CMK (cell line): ENCODE data around the gene MRC1.

Experiments
- DNase-seq: peaks from one replicate; pipeline ENCODE4 v3.0.0-alpha.2; 2010; ENCODE audit warnings: low read depth

Gene MRC1

DNA sequence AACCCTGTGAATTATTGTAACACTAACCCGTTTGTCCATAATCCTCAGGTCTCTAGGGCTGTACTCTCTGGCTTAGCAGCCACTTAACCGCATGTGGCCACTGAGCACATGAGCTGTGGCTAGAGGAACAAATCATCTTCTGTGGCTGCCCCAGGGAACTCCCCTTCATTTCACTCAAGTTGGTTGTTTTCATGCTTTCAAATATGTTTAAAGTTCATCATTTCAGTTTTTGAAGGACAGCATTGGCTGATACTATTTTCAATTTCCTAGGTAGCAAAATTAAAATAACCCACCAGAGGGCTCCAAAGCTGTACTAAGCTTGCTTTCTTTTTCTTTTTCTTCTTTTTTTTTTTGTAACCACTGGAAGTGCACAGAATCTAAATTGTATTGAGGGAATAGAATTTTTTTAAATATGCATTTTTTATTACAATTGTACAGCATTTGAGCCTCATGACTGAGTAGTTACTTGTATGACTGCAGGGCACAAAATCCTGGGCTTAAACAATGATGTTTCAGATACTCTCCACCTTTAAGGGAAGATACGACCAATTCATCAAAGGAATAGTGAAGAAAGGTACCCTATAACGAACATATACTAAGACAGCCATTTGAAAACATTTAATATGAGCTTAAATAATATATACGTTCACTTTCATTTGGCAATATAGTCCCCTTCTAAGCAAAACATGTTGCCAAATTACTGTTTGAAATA lies 38.6 kb downstream of the MRC1 start:
- no peak for DNase-seq

DNA sequence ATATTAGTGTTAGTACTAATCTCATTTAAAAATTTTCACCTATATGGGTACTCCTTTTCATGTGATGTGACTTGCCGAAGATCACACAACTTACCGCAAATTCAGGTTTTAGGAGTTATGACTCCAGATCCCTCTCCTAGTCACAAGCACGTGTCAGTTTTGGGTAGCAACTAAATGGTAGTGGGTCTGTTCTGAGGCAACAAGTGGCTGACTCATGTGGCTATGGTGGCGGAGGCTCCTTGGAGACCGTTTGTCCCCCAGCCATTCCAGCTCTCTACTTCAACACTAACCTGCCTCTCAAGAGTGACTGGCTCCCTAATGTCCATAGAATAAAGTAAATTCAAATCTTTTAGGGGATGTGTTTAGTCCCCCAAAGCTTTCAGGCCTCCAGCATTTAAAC lies 39.5 kb downstream of the MRC1 start:
- no peak for DNase-seq

DNA sequence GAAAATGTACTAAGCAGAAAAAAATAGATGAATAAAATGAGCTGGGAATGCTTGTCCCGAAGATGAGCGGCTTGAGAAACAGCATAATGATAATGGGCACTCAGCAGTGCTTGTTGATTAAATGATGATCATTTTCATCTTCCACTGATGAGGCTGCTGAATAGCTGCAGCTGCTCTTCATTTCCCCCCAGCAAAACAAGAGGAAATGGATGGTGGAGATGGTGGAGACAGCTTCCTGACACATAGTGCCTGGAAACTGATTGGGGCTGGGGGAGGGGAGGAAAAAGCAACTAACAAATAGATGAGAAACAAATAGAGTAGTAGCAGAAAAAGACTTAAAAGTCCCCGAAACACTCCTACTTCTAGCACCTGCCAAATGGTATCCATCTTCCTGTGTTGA lies 41.4 kb downstream of the MRC1 start:
- no peak for DNase-seq

DNA sequence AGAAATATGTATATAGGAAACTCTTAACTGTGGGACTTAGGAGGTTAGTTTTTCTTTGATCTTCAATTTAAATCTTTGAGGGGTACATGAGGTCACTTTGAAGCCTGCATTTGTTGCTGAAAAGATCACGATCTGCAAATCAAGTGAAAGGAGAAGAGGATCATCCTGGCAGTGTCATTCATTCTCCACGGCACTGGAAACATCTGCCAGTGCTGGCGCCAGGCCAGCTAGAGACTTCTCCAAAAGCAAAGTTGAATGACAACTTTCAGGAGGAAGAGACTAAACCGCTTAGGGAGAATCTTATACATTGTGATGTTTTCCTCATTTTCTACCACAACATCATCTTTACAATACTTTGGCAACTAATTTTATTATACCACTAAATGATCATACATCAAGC lies 42.5 kb downstream of the MRC1 start:
- DNase-seq, result no peak

DNA sequence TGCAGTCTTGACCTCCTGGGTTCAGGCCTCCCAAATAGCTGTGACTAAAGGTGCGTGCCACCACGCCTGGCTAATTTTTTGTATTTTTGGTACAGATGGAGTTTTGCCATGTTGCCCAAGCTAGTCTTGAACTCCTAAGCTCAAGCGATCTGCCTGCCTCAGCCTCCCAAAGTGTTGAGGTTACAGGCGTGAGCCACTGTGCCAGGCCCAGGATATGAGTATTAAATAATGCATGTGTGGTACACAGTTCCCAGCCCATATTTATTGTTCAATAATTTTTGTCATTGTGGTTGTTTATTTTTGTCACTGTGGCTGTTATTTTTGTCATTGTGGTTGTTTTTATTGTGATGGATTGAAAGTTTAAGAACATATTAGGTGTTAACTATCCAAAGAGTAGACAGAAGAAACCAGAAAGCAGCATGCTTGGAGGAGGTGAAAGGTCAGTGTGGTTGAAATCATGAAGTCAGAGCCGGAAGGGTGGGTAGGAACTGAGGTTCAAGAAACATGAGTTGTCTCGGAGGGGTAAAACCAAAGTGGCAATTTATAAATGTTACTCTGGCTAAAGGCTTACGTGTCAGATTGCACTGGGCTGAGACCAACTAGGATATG lies 45.0 kb downstream of the MRC1 start:
- no peak for DNase-seq

DNA sequence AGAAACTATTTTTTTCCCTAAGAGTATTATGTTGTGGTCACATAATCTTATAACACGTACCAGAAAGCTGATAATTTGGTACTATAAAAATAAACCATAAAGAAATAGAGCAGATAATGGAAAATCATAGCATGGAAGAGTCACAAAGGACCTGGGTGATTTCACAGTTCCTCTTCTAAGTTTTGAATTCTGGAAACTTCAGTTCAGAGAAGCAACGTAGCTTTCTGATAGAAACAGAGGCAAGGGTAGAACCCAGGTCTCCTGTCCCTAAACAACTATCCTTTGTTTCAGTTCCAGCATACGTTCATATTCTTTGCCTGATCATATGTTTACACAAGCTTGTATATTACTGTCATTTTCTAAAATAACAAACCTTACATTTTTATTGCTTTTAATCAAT lies 47.9 kb downstream of the MRC1 start:
- no peak for DNase-seq

DNA sequence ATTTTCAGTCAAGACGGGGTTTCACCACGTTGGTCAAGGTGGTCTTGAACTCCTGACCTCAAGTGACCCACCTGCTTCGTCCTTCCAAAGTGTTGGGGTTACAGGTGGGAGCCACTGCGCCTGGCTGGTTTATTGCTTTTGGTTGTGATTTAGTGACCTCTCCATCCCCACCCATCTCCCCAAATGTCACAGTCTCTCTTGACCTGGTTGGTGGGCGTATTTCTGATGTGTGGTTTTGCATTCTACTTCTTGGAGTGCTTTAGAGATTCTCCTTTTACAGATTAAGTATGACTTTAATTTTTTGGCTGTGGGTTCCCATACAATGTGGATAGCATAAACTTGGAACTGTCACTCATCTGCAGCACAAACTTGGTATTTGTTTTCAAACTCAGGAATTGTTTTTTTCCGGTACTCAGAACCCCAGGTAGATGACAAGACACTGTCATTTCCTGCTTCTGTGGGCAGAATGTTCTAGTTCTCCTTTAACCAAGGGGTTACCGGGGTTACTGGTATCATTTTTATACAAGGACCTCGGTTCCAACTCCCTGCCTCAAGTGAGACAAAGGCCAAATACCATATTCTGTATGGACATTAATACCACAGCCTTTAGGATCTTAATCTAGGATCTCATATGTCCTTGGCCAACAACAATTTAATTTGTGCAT lies 50.5 kb downstream of the MRC1 start:
- no peak for DNase-seq

DNA sequence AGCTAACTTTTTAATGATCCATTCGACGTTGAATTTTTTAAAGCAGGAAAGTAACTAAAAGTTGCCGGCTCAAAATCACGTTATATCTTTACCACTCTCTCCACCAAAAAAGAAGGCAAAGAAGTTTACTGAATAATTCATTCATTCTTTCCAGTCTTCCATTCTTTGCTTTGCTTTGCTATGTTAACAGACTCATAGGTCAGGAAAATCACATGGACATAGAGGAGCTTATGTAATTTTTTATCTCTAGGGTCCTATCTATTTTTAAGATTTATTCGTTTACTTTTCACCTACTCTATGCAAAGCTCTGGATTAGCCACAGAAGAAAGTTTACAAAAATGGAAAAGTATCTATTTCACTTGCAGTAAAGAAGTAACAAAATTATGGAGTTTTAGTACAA lies 52.6 kb downstream of the MRC1 start:
- no peak for DNase-seq

DNA sequence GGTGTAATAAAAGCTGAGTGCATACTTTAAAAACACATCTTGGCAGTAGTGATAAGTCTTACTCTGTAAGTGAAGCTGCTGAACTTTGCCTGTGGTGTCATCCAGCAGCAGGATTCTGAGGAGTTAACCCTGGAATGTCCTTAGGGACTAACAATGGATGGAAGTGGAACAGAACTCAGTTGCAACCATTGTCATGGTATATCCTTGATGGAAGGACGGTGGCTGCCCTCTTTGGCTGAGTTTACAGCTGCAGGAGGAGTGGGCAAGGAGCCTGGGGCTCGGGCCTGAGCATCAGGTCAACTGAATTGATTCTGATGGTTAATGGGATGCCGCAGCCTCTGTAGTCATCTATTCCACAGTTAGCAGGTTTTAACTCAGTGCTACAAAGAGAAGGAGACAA lies 56.2 kb downstream of the MRC1 start:
- no peak for DNase-seq

DNA sequence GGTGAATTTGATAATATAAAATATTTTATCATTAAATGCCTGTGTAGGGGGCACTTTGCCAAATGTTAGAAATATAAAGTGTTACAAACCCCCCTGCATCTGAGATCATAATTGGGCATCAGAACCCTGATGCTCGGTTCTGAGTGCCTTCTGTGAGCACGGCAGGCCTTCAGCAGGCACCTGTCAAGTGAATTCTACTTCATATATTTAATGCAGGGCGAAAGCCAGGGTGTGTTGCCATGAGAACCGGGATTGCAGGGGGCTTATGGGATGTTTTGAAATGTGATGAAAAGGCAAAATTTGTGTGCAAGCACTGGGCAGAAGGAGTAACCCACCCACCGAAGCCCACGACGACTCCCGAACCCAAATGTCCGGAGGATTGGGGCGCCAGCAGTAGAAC lies 57.2 kb downstream of the MRC1 start:
- DNase-seq, result no peak

DNA sequence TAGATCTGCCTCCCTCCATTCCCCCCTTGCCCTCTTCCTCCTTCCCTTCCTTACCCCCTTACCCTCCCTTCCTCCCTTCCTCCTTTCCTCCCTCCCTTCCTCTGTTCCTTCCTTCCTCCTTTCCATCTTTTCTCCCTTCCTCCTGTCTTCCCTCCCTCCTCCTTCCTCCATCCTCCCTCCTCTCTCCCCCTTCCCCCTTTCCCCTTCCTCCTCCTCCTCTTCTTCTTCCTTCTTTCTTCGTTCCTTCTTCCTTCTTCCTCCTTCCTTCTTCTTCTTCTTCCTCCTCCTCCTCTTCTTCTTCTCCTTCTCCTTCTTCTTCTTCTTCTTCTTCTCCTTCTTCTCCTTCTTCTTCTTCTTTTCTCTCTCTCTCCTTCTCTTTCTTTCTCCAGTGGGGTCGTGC lies 57.9 kb downstream of the MRC1 start:
- DNase-seq, result no peak

DNA sequence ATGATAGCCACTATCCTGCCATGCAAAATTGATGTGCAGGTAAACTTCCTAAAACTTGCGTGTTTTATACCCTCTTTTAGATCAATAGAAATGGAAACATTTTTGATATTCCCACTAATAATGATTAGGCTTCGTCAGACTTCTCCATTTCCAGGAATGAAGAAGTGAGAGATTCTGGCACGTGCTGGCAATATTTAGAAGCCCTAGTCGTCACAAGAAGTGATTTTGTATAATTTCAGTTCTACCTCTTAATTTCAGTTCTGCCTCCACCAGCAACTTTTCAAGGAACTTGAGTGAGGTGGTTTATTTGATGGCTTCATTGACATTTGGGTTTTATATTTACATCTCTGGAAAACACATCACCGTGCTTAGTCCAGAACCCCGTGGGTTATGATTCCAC lies 61.9 kb downstream of the MRC1 start:
- no peak for DNase-seq

DNA sequence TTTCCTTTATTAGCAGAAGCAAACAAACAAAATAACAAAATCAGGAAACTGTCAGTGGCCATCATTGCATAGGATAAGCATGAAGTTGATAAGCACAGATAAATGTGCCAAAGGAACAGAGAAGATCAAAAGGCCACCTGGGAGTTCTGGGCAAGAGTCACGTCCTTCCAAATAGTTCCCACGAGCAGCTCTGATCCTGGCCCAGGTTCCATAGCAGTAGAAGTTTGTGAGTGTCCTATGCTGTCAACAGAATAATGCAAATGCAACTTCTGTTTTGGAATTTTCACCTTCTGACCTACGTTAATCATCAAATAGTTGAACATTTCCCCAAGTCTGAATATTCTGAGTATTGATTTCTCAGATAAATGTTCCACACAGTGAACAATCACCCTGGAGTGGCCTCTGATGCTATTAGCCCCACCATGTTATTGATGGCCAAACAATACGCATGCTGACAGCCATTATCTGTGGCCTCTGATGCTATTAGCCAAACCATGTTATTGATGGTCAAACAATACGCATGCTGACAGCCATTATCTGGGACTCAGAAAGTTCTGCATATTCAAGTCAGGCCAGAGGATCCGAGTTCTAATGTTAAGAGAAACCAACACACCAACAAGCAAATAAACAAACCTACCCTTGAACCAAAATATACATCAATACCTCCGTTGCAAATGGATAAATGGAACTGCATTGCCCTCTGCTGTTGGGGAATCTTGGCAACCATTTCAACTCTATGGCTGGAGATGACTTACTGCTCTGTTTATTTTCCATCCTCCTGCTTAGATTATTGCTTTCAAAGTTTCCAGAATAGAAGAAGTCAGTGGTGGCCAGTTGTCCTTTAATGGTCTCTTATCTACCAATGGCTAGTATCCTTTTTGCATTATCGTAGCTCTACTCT lies 63.3 kb downstream of the MRC1 start:
- DNase-seq, result no peak

DNA sequence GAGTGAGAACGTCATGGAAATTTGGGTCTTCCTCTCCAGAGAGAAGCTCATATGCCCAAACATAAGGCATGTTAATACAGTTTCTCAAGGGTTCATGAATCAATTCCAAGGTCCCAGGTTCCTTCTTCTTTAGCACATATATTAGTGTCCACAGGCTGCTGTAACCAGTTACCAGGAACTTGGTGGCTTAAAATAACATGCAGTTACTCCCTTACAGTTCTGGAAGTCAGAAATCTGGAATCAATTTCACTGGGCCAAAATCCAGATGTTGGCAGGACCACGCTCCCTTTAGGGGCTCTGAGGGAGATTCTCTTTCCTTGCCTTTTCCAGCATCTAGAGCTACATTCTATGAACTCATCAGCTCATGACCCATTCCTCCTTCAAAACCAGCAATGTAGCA lies 64.8 kb downstream of the MRC1 start:
- DNase-seq, result no peak

DNA sequence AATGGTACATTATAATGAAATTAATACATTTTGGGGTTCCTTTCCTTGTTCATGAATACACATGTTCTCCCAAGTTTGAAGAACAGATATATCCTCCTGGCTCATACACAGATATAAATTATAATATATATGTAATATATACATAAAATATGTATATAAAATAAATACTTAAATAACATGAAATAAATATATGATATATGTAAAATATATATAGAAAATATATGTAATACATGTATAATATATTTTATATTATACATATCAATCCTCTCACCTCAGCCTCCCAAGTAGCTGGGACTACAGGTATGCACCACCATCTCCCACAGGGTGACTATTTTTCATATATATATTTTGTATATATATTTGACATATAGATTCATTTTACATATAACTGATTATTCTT lies 68.0 kb downstream of the MRC1 start:
- no peak for DNase-seq

DNA sequence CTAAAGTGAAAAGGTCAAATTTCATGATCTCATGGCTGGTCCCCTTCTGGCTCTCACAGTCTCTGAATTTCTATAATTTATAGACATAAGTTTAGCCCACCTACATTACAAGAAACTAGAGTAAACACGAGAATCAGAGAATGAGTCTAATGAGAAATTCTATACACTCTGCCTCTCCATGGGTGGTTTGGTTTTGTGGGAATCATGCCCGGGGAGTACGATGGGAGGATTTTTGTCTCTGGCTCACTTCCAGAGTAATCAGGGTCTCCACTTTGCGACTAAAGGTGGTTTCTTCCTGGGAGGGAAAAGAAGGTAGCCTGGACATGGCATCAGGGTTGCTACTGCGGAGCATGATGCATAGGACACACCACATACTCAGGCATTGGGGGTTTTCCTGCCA lies 69.7 kb downstream of the MRC1 start:
- DNase-seq, result no peak

DNA sequence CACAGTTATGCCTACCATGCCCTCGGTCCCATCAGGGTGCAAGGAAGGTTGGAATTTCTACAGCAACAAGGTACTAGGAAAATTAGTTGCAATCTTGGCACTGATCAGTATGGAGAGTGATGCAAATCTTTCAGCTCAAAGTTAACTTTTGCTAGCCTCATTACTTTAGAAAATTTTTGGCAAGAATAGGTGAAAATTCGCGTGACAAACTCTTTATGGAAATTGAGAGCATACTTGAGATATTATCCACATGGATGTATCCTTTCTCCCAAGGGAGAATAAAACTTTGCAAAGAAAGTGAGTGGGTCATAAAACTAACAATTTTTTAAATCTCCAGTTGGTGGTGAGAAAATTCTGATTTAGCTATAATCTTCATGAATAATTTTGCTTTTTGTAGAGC lies 71.5 kb downstream of the MRC1 start:
- no peak for DNase-seq

DNA sequence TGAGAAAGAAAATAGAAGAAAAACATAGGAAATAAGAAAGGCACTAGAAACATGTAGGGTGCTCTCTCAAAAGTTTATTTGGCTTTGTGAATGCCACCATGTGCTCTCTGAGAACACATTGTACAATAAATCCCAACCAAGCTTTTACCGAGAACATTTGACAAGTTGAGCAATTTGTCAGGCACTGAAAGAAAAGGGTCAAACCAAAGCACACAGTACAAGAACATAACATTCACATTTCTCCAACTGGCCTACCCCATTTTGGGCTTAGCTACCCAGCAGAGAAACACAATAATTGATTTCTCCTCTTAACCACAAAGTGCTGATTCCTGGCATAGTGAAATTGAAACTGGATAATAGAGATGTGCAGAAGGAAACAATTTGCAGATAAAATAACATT lies 73.4 kb downstream of the MRC1 start:
- DNase-seq, result no peak

DNA sequence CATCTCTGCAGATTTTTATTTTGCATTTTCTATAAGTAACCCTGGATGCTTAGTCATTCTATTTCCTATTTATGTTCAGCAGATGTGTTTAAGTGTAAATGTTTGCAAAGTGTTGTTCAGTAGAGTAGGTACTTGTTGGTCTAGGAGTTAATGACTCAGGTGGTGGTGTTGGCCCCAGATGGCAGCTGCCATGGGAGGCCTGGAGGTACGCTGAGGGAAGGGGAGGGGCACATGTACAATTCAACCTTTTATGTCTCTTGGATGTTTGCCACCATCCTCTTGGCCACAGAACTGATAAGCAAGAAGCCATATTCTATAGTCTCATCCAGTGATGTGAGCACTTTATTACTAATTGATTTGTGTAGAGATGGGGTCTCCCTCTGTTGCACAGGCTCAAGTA lies 74.5 kb downstream of the MRC1 start:
- no peak for DNase-seq

DNA sequence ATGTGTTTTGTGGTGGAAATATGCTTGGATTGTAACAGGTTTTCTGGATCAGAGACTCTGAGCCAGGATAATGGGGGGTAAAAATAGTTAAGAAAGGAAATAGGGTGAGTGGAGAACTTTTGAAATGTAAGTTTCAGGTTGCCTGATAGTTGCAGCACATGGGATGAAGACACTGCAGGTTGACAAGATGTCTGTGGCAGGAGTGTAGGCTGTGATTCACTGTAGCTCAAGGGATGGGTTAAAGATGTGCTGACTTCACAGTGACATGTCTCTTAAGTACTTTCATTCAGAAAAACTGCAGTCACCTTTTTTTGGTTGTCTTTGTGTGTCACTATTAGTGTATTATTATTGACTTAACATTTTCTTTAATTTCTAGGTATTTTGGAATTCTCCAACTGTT lies 79.0 kb downstream of the MRC1 start:
- no peak for DNase-seq

DNA sequence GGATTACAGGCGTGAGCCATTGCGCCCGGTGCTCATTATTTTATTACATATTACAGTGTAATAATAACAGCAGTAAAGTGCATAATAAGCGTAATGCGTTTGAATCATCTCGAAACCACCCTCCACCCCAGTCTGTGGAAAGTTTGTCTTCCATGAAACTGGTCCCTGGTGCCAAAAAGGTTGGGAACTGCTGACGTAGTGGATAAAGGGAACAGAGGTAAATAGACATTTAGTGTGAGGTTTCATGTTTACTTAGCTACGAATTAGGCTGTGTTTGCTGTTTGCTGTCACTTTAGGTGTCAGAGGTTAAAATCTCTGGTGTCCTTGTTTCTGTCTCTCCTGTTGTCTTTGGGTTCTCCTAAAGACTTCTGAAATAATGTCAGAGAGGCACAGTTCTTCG lies 82.3 kb downstream of the MRC1 start:
- DNase-seq, result no peak

DNA sequence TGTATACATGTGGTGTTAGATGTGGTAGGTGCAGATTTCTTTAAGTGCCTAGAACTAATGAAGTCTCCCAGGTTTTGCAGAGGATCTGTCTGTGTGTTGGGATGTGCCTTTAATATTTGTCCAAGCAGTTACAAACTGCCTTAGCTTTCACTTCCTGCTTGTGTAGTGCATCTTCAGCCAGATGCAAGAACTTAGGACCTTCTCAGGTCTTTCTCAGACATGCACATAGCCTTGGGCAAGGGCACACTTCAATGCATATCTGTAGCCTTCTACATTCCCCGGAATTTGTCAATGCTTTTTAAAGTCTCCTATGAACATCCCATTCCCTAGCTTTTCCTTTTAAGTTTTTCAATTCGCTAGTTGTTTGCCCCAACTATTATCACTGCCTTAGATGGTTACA lies 95.4 kb downstream of the MRC1 start:
- DNase-seq, result no peak

DNA sequence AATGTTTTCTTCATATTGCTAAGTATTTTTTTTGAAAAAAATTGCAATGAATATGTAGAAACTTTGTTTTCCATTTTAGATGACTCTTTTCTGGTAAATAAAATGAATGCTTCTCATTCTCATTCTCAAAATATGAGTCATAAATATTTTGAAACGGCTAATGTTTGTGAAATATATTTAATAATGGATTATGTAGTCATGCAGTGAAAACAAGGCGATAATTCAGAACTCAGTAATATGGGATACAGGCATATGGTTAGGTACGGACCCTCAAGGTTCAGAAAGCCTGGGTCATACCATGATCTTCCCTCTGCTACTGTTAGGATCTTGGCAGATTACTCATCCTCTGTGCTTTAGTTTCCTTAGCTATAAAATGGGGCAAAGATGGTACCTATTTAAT lies 96.3 kb downstream of the MRC1 start:
- DNase-seq, result no peak
